ENCODE data around the gene GDF11. TPM values are rescaled to one million over a fixed set of nuclear protein-coding genes. Genes with fewer than 3 reads are reported as not detected.

The GDF11 gene
- total RNA-seq, 1 experiment from 2014 or later: 5.3 TPM

DNA sequence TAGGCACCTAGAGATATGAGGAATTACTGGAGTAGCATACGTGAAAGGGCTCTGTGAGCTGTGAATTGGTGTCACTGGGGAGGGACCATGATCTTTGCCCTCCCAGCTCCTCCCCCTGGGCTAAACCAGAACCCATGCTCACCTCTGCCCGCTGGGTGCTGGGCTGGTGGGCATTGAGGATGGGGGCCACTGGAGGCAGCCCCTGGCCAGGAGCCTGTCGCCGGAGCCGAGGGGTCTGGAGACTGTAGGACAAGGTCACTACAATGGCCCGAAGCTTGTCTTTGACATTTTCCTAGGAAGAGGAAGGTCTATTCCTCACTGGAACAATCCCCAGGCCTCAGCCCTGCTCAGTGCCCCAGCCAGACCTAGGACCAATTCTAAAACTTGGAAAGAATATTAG is 46.8 kb upstream of the GDF11 start:
- Histone ChIP-seq H3K27me3 (ENCODE audit: insufficient read depth, low read length) (no peaks in the 10 kb centered on the region), H3K9me3 (ENCODE audit: control insufficient read depth in 1 of 2, insufficient read depth in 1 of 2, low read depth in 1 of 2, low read length in 2 of 2) (no peaks in the 10 kb centered on the region), H3K36me3 (ENCODE audit: control insufficient read depth in 1 of 2, insufficient read depth in 2 of 2, low read length in 2 of 2) (no peaks in the 10 kb centered on the region), H3K4me3 (replicated peaks in 1 of 2; ENCODE audit: low read depth in 1 of 2, low read length in 2 of 2) (no peak overlapping the region), H3K79me2 (ENCODE audit: insufficient read depth, low read length) (no peaks in the 10 kb centered on the region), H3K4me1 (ENCODE audit: control insufficient read depth in 1 of 2, insufficient read depth in 2 of 2, low read length in 2 of 2) (peaks cover 0 to 4% of the 10 kb centered on the region in 2 experiments; a peak in 1 of 4 replicates), H2AFZ (ENCODE audit: low read depth, low read length, poor library complexity, severe bottlenecking) (no peak overlapping the region), H3K4me2 (ENCODE audit: low read length) (no peak overlapping the region), H3K27ac (ENCODE audit: low read depth, low read length) (no peak overlapping the region), H4K20me1 (ENCODE audit: insufficient read depth) (no peaks in the 10 kb centered on the region), H3K9ac (ENCODE audit: low read length) (no peak overlapping the region), H3K9me2 (ENCODE audit: insufficient read depth) (no peaks in the 10 kb centered on the region)
- no peak for ATAC-seq
- no TSS peak for BruUV-seq (replicated peaks)
- intact Hi-C loops (cut with micrococcal nuclease): no loop called here
- CTCF ChIA-PET: interaction anchor here (1.5 kb wide), 1 partner anchor 10 kb away, joined by 12 read pairs; no protein-coding TSS in a partner anchor
- POLR2A ChIA-PET: no interaction called here
- no peak for TF ChIP-seq TCF7L2 (IDR thresholded peaks at IDR 0.05; ENCODE audit: borderline replicate concordance, extremely low read depth, insufficient read depth, insufficient read length)
- TF ChIP-seq, protein P1, sequence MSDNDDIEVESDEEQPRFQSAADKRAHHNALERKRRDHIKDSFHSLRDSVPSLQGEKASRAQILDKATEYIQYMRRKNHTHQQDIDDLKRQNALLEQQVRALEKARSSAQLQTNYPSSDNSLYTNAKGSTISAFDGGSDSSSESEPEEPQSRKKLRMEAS (IDR thresholded peaks at IDR 0.05): no peak
- no peak for TF ChIP-seq YY1 (IDR thresholded peaks at IDR 0.05; ENCODE audit: extremely low read depth, insufficient replicate concordance, low read depth, low read length)
- TF ChIP-seq SIN3A (IDR thresholded peaks at IDR 0.05; ENCODE audit: low read depth): no peak
- TF ChIP-seq CBX3 (IDR thresholded peaks at IDR 0.05; ENCODE audit: low read depth): no peak
- no peak for TF ChIP-seq RAD21 (IDR thresholded peaks at IDR 0.05; ENCODE audit: low read depth)
- RAD21 ChIA-PET (ENCODE audit: low non-redundant PET in 1 of 2, low total read pairs in 2 of 2, uncharacterized antibody in 2 of 2, unreplicated experiment in 2 of 2): no interaction called here
- no peak for DNase-seq (ENCODE audit: low read depth, low spot score)

DNA sequence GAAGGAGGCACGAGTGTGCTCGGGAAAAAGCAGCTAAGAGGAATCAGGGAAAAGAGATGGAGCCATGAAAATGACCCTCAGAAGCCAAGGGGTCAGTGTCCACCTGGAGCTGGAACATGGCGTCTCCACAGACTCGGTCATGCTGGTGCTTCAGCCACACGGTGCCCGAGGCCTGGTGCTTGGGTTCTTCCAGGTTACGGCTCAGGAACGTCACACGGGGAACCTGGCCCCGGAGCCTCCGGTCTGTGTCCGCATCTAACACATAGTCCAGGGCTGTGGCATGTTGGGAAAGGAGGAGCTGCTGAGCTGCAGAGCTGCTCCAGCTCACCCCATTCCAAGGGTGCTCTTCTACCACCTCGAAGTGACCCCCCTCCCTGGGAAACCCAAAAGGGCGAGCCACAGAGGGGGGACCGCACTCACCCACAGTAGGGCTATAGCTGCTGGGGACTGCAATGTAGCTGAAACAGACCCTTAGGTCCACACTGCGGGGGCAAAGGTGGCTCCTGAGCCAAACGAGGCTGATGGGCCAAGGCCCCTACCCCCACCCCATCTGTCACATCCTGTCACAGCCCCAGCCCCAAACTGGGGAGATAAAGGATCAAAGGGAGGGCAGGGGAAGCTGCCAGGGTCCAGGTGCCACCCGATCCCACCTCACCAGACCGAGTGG is 46.0 kb upstream of the GDF11 start:
- DNase-seq (ENCODE audit: low read depth, low spot score) (no peak), ATAC-seq (no peak)
- Histone ChIP-seq H4K20me1 (ENCODE audit: insufficient read depth) (no peaks in the 10 kb centered on the region), H3K4me2 (ENCODE audit: low read length) (no peak overlapping the region), H3K4me1 (ENCODE audit: control insufficient read depth in 1 of 2, insufficient read depth in 2 of 2, low read length in 2 of 2) (peaks cover 0 to 4% of the 10 kb centered on the region in 2 experiments; a peak in 1 of 4 replicates), H2AFZ (ENCODE audit: low read depth, low read length, poor library complexity, severe bottlenecking) (no peak overlapping the region), H3K79me2 (ENCODE audit: insufficient read depth, low read length) (no peaks in the 10 kb centered on the region), H3K27ac (ENCODE audit: low read depth, low read length) (no peak overlapping the region), H3K9me2 (ENCODE audit: insufficient read depth) (no peaks in the 10 kb centered on the region), H3K36me3 (ENCODE audit: control insufficient read depth in 1 of 2, insufficient read depth in 2 of 2, low read length in 2 of 2) (no peaks in the 10 kb centered on the region), H3K9me3 (ENCODE audit: control insufficient read depth in 1 of 2, insufficient read depth in 1 of 2, low read depth in 1 of 2, low read length in 2 of 2) (no peaks in the 10 kb centered on the region), H3K4me3 (replicated peaks in 1 of 2; ENCODE audit: low read depth in 1 of 2, low read length in 2 of 2) (no peak overlapping the region), H3K9ac (ENCODE audit: low read length) (no peak overlapping the region), H3K27me3 (ENCODE audit: insufficient read depth, low read length) (no peaks in the 10 kb centered on the region)
- POLR2A ChIA-PET: no interaction called here
- BruUV-seq (replicated peaks): no TSS peak
- CTCF ChIA-PET: interaction anchor here (1.5 kb wide), 1 partner anchor 9 kb away, joined by 12 read pairs; no protein-coding TSS in a partner anchor
- RAD21 ChIA-PET (ENCODE audit: low non-redundant PET in 1 of 2, low total read pairs in 2 of 2, uncharacterized antibody in 2 of 2, unreplicated experiment in 2 of 2): no interaction called here
- TF ChIP-seq ZNF274 (IDR thresholded peaks at IDR 0.05; ENCODE audit: low read depth, low read length) (no peak), TCF7L2 (IDR thresholded peaks at IDR 0.05; ENCODE audit: borderline replicate concordance, extremely low read depth, insufficient read depth, insufficient read length) (no peak), ELF1 (IDR thresholded peaks at IDR 0.05; ENCODE audit: borderline replicate concordance, low read depth) (no peak)
- intact Hi-C loops (cut with micrococcal nuclease): no loop called here
